GM19438 (cell line): Measurements from ENCODE around the gene SLX4IP.

Source experiments
- ATAC-seq: cut with Tn5 transposase; IDR thresholded peaks from one replicate; pipeline ENCODE4 v1.9.1; 2021; ENCODE audit warnings: low read depth; ENCODE audit not compliant: unreplicated experiment

Gene SLX4IP

DNA sequence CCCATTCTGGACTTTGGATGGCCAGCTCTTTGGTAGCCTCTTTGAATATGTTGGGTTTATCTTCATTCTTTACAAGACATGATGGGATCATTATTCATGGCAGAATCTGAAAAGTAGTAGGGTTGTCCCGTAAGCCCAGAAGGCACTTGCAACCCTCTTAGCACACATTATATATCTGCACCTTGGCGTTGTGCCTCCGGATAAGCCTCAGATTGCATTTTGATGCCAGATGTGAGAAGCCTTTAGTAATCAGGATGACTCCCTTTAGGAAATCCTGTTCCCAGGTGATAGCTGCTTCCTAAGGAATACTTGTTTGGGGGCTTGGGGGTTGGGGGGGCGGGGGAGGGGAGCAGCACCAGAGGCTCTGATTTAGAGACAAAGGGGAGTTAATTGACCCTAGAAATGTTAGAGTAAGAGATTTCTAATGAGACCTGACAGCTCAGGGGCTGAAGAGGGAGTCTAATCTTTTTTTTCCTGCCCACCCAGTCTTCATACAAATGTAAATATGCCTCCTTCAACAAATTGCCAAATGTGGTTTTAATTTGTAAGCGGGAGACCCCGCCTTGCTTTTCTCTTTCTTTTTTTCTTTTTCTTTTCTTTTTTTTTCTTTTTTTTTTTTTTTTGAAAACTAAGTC is 183.6 kb downstream of the SLX4IP start:
- ATAC-seq, result no peak

DNA sequence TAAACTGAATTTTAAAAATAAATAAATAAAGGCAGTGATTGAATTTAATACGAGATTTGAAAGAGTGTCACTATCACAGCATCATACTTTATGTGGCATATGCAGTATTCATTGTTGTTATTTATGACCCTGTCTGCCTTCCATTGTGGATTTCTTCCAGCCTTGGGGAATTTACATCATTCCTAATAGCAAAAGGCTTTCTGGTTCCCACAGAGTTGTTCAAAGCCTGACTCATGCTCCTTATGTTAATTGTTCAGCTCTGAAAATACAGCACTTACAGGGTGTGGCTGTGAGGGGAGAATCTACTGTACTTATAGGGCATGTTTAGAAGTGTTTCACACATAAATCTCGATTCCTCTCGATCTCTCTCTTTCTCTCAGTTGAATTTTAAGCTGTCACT is 184.3 kb downstream of the SLX4IP start:
- ATAC-seq, result no peak

DNA sequence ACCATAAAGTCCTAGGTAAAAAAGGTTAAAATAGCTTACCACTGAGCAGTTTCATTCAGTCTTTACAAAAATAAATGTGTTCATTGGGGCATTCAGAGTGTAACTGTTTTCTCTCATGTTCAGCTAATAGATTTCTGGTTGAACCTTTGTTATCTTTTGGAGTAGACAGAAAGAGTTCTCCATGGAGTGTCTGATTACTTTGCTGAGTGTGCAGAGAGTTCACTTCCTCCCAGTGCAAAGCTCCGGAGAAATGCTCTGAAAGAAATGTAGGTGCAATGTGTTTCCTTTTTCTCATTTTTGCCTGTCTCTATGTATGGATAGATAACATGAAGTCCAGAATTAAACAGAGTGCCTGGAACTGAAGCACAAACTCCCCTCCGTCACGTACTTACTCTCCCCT is 186.0 kb downstream of the SLX4IP start:
- ATAC-seq, result no peak

DNA sequence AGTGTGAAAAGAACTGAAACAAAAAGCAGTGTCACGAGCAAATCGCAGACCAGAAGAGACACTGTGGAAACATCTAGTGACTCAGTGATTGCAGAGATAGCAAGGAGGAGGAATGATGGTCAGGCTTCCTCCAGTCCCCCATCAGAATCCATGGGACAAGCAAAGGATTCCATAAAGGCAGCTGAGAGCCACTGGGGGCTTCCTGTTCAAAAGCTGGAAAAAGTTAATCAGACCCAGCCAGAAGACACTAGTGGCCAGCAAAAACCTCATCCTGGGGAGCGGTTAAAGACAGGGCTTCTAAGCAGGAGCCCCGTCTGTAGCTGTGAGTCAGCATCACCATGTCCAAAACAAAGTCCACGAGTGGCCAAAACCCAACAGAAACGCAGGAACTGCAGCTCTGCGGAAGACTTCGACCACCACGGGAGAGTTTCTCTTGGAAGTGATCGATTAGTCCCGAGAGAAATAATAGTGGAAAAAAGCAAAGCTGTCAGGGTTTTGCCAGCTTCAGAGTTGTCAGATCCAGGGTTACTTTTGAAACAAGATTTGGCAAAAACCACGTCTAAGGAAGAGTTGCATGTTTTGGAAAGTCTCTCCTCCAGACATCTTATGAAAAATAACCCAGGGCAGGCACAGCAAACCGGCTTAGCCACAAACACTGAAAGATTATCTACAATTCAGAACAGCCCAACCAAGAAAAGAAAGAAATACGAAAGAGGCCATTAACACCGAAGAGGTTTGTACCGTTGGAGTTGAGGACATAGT is 187.7 kb downstream of the SLX4IP start:
- no peak for ATAC-seq

DNA sequence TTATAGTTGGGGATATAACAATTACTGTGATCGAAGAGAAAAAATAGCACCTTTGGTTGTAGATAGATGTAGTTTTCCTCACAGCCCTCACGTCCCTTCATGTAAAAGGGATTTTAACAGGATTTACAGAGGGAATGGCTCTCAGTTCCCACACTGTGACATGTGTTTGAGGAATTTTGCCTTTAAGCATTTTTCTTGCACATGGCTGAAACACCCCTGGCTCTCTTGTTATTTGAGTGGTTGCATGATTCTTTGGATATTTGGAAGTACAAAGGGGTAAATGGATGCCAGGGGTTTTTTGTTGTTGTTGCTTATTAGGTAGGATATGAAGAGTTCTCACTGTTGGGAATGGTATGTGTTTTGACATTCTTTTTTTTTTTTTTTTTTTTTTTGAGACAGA is 190.5 kb downstream of the SLX4IP start:
- ATAC-seq, result no peak

DNA sequence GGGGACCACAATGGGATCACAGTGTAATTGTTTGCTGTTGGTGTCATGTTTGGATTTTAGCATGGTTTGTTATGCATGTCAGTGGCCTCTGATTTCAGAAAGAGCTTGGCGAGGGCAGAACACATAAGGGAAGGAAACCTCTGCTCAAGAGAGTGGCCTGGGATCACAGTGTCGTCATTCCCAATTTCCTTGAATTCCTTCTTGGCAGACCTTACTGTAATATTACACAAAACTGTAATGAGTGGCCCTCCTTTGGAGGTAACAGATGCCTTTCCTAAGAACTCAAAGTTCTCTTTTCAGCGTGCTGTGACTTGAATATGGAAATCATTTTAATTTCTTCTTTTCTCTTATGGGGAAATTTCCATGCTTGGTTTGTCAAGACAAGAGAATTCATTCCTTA is 191.8 kb downstream of the SLX4IP start:
- ATAC-seq, result no peak

DNA sequence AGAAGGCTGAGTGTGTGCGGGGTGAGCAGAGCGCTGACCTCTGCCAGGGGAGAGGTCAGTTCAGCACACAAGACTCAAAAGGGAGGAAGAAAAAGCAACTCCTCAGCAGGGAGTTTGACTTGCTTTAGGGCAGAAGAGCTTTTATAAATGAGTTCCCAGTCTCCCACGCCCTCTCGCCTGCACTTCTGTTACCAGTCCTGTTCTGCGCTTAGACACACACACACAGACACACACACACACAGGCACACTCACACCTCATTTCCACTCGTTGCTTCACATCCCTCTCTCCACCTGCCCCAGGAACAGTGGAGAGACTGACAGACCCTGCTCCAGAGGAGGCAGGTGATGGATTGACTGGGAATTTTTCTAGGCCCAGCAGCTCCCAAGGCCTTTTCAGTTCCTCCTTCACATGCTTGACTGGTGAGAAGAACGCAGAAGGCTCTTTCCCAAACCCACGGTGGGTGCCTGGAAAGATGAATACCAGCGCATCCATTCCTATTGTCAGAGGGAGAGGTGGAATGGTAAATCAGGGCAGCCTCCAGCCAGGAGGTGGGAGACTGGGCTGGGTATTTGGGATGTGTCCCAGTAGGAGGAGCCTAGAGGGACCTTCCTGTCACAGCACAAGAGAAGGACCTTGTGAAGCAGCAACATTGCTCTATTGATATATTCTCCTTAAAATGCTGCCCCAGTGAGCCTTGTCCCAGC is 195.0 kb downstream of the SLX4IP start:
- no peak for ATAC-seq

DNA sequence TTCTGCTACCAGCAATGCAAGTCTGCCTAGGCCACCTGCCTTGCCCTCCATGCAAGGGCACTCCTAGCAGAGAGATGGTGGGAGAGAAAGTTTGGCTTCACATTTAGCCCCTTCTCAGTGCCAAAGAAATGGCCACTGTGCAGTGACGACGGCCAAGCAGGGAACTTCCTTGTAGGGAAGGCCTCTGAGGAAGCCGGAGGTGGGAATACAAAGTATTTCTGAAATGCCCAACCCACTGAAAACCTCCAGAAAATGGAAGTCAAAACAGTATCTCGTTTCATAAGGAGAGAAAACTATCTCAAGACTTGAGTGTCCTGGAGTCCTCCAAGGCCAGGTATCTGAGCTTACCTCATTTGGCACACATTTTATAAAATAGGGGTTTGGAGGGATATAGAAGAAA is 196.0 kb downstream of the SLX4IP start:
- no peak for ATAC-seq

DNA sequence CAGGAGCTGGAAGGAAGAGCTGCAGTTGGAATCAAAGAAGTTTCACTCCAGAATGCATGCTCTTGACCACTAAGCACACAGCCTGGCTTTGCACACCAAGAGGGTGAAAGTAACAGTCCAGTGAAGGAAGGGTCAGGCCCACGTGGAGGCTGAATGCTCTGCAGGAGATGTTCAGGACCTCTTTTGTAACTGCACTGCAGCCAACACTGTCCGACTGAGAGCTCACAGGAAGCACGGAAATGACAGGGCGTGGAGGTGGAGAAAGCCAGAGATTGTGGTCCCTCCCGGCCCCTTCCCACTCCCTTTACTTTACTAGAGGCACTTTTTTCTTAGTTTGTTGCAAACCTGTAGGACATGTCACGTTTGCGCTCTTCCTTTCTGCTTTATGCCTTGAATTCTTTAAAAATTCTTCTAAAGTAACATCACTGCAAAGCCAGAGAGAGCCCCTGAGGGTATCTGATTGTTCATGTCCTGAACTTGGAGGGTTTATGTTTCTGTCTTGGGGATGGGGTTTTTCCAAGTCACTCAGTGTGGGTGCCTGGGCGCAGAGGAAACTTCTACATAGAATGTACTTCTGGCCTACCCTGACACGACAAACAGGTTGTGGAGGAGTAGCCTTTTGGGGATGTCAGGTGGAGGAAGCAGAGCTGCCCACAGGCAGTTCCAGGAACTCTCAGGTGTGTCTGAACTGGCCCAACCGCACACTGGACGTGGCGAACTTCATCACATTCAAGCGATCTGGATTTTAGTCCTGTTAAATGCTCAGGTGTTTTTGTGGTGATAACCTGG is 197.8 kb downstream of the SLX4IP start:
- no peak for ATAC-seq

DNA sequence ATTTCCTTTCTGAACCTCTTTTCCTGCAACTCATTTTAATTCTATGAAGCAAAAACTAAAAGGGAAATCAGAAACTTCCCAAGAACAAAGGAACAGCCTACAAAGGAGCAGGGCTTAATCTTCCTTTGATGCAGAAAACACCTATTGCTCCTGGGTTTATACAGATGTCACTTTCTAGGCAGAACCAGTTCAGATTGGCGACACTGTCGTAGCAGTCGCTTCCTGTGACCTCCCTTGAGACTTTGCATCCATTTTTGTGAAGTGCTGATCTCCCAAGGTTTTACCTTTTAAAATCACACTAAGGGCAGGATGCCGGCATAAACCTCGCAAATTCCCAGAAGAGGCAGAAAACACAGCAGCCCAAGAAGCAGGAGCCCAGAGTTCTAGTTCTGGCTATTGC is 198.6 kb downstream of the SLX4IP start:
- ATAC-seq, result no peak

DNA sequence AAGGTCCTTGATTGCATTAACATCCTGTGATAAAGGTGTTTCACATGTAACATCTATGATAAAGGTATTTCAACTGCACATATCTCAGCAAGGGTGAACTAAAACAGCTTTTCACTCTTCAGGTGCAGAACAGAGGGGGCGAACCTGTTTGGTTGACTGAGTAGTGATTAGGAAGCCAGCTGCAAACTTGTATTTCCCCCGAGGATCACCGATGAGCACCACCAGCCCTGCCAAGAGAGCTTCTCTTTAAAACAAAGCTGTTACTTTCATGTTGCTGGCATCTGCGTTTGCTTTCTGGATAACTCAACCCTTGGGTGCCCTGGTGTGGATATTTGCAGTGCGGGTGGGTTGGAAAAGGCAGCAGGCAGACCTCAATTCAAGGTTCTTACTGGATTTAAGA is 199.1 kb downstream of the SLX4IP start:
- no peak for ATAC-seq

DNA sequence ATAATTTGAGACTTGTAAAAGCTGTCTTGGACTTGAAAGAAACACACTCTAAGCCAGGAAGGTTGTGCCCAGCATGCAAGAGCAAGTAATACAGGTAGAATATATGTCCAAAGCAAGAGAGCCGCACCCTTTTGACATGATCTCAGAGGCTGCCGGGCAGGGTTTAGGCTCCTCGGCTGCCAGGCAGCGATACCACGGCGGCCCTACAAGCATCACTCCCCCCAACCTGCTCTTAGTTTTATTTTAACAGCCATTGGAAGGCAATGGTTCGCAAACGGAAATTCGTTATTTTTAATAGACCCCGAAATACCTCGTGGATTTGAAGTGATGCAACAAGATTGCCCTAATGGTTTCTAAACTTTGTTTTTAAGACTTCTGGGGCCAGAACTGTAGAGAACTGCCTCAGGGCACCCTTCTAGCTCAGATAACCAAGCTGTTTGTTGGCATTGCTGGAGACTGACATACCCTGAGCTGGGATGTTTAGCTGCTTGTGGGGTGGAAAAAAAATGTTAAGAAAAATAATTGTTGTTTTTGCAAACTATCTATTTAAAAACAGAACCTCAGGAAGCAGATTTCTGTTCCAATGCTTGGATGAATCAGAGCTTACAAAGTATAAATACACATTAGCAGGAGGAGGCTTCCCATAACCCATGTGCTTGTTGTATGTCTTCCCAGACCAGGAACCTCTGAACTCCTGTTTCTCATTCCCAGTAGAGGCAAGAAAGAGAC is 199.7 kb downstream of the SLX4IP start:
- ATAC-seq, result no peak

DNA sequence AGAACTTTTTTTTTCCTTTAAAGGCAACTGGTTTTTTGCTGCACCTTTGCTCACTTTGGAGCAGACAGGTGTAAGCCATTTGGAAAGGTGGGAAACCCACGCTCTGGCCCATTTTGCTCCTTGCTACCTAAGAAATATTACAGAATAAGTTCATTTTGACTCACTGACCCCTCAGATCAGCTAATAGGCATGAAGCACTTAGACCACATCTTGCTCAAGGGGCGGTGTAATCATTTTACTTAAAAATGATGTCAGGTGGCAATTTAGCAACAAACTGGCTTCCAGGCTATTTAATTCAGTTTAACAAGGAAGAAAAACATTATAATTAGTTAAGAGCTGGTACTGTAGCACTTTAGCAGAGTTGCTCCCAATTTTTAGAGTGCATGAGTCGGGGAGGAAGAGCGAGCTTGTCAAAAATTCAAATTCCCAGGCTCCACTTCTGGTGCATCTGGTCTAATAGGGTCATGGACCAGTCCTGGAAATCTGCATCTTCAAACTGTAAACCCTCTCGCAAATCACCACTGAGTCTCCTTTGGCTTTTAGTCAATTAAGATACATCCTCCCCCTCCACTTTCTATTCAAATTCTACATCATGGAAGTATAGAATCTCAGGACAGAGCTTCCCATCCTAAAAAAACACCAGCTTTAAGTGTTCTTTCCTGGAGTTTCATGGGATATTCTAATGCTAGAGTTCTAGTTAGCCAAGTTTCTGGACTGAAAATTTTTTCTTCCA is 200.5 kb downstream of the SLX4IP start:
- no peak for ATAC-seq

DNA sequence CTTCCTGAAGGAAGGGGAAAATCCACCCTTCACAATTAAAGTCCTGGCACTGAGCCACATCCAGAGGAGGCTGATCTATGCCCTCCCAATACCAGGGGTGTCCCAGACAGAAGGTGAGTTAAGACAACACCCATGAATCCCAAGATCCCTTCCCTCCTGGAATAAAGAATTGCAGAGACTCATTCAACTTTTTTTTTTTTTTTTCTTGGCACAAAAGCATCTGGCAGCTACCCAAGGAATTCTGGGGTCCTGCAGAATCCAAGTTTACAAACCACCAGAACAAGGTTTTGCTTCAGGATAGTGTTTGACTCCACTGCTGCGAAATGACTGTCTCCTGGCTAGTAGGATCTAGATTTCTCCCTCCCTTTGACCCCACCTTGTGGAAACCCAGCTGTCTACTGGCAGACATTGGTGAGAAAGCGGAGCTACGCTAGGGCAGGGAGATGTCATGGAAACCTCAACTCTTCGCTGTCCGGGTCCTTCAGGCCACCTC is 201.3 kb downstream of the SLX4IP start:
- no peak for ATAC-seq

DNA sequence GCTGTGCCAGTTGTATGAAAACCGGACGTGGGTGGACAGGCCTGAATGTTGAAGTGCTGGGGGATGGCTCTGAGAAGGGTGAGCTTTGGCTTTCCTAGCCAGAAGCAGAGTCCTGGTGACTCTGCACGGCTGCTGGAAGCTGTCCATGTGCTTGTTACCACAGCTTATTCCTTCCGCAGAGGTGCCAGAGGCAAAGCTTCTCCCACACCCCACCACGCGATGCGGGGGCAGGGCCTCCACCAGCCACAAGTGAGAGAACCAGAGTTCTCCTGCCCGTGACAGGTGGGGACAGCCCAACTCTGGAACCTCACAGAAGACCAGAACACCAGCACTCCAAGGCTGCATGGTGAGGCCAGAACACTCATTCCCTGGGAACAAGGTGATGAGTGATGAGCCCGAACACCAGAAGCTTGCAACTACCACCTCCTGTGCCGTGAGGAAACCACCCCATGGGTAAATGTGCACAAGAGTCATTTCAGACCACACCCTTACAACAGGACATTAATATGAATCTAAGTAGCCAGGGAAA is 202.0 kb downstream of the SLX4IP start:
- ATAC-seq, result no peak

DNA sequence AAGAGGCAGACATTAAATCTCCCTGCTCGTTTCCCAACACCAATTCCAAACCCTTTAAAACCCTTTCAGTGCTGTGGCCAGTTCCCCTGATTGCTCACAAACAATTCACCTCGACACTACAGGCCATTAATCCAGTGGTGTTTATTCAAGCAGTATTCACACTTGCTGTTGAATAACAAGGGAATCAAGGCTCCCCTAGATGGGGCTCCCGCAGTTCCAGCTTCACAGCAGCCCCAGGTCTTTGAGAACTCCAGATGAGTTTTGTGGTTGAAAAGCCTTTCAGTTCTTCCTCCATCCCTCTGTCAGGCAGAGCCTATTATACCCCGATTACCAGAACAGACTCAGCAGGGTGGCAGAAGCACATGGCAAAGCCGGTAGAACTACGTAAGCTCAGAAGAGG is 202.5 kb downstream of the SLX4IP start:
- no peak for ATAC-seq

DNA sequence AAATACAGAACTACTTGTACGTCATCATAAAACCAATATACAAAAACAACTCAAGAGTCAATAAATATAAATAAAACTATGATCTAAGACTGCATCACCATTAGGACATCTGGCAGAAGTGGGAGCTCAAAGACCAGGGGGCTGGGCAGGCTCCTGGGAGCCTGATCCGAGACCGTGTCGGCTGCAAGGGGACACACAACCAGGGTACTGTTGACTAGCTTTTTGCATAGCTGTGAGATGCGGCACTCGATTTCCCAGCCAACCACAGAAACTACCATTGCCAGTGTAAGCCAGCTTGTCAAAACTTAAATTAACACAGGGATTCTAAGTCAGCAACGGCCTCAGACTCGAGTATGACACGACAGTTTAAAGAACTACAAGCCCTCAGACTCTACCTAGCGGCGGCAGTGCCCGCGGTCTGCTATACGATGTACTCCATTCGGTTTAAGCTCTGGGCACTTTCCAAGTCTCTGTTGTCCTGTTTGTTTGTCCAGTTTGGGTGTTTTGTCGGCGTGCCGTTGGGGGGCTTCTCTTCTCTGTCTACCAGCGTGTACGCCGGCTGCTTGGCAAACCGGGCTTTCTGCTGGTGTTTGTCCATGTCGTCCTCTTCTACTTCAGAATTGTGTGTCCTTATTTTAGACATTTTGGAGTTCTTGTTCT is 204.1 kb downstream of the SLX4IP start:
- no peak for ATAC-seq

DNA sequence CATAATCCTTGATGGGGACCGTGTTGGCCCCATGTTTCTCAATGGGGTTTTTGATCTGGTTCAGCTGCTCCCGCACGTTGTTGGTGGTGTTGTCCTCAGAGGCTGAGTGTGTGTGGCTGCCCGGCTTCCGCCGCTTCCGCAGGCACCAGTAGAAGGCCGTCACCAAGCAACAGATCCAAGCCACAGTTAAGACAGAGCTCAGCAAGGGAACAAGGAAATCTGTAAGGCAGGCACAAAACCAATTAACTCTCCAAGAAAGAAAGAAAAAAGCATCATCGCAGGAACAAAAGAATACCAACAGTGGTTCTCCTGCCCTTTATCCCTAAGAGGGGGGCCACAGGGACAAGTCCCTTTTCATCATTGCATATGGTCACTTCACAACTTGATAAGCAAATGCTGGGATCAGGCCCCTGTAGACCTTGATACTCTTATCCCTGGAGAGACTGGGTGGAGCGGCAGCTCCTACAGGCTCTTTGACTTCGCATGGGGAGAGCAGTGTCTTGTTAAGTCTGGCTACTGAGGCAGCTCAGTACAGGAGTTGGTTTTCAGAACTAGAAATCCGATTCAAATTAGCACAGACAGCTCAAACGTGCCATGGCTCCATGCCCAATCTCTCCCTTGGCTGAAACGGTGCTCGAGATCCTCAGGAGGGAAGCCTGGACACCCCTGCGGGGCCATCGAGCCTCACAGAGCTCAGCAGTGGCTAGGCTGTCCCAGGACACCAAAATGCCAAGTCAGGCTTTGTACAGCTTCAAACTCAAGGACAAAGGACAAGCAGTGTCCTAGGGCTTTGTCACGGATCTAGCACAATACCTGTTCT is 204.8 kb downstream of the SLX4IP start:
- ATAC-seq, result no peak
